GM23338 (cell line): ENCODE results near the gene HLA-DMB. TPM values are rescaled to one million over a fixed set of nuclear protein-coding genes. Genes with fewer than 3 reads are reported as not detected.

Experiments
- ATAC-seq: fragments of 200-7000 bp; cut with Tn5 transposase; 3 replicates; pipeline ENCODE4 v1.9.1; 2020
- DNase-seq: peaks from one replicate; pipeline ENCODE4 v3.0.0-alpha.2; 2015; ENCODE audit warnings: low spot score
- H2AFZ ChIP-seq: fragments of 200-600 bp; sonication (generic); 2 replicates; pipeline ENCODE4 v1.8.0; 2016; ENCODE audit warnings: antibody characterized with exemption, mild to moderate bottlenecking, moderate library complexity
- H3F3A ChIP-seq: fragments of 200-600 bp; sonication (generic); replicated peaks from 2 replicates; pipeline ENCODE4 v1.8.0; 2017; ENCODE audit warnings: antibody characterized with exemption, mixed run types, low read depth
- H3K27ac ChIP-seq: fragments of 200-600 bp; sonication (generic); 2 replicates; pipeline ENCODE4 v1.6.1; 2016; ENCODE audit warnings: low read depth
- H3K27me3 ChIP-seq: fragments of 200-600 bp; sonication (generic); 2 replicates; pipeline ENCODE4 v1.8.0; 2016; ENCODE audit warnings: mild to moderate bottlenecking, mixed run types, moderate library complexity; ENCODE audit not compliant: insufficient read depth
- H3K36me3 ChIP-seq: fragments of 200-600 bp; sonication (generic); 2 replicates; pipeline ENCODE4 v1.8.0; 2016; ENCODE audit warnings: mild to moderate bottlenecking; ENCODE audit not compliant: insufficient read depth
- H3K4me1 ChIP-seq: fragments of 200-600 bp; sonication (generic); 2 replicates; pipeline ENCODE4 v1.8.0; 2016; ENCODE audit warnings: mild to moderate bottlenecking, moderate library complexity; ENCODE audit not compliant: insufficient read depth
- H3K4me2 ChIP-seq: fragments of 200-600 bp; sonication (generic); 2 replicates; pipeline ENCODE4 v1.7.1; 2017; ENCODE audit warnings: mixed run types
- H3K4me3 ChIP-seq: fragments of 200-600 bp; sonication (generic); 2 replicates; pipeline ENCODE4 v1.6.1; 2016; ENCODE audit warnings: mixed run types
- H3K79me2 ChIP-seq: fragments of 200-600 bp; sonication (generic); replicated peaks from 2 replicates; pipeline ENCODE4 v1.8.0; 2017; ENCODE audit warnings: mild to moderate bottlenecking; ENCODE audit not compliant: insufficient read depth
- H3K9me2 ChIP-seq: fragments of 200-600 bp; sonication (generic); 2 replicates; pipeline ENCODE4 v1.8.0; 2017; ENCODE audit not compliant: insufficient read depth
- H4K20me1 ChIP-seq: fragments of 200-600 bp; sonication (generic); replicated peaks from 2 replicates; pipeline ENCODE4 v1.8.0; 2017; ENCODE audit warnings: mild to moderate bottlenecking; ENCODE audit not compliant: insufficient read depth
- H3K27ac Mint-ChIP-seq: 2 replicates; pipeline ENCODE4 v1.8.0; 2020; ENCODE audit warnings: inconsistent platforms, mild to moderate bottlenecking, moderate library complexity, mixed read lengths
- H3K27me3 Mint-ChIP-seq: 3 replicates; pipeline ENCODE4 v1.8.0; 2022; ENCODE audit warnings: low read depth, mild to moderate bottlenecking, moderate library complexity, mixed read lengths, inconsistent platforms; ENCODE audit not compliant: insufficient read depth, poor library complexity
- H3K36me3 Mint-ChIP-seq: 3 replicates; pipeline ENCODE4 v1.8.0; 2021; ENCODE audit warnings: low read depth, mild to moderate bottlenecking, inconsistent platforms, moderate library complexity, mixed read lengths
- H3K4me1 Mint-ChIP-seq: 3 replicates; pipeline ENCODE4 v1.8.0; 2020; ENCODE audit warnings: mild to moderate bottlenecking, inconsistent platforms, mixed read lengths
- H3K4me3 Mint-ChIP-seq: 3 replicates; pipeline ENCODE4 v1.8.0; 2021; ENCODE audit warnings: moderate library complexity, mild to moderate bottlenecking, inconsistent platforms, mixed read lengths
- H3K9me3 Mint-ChIP-seq: 3 replicates; pipeline ENCODE4 v1.8.0; 2020; ENCODE audit warnings: moderate library complexity, mild to moderate bottlenecking, inconsistent platforms, mixed read lengths
- CREB1 ChIP-seq: fragments of 250-450 bp; sonication (Bioruptor Pico); IDR thresholded peaks from 2 replicates; pipeline ENCODE4 v1.5.0; 2020; ENCODE audit warnings: low read depth, mild to moderate bottlenecking, moderate library complexity
- ETS1 ChIP-seq: IDR thresholded peaks from 2 replicates; pipeline ENCODE4 v1.6.1; 2016; ENCODE audit warnings: antibody characterized with exemption
- EZH2 ChIP-seq: fragments of 200-600 bp; sonication (generic); IDR thresholded peaks from one replicate; pipeline ENCODE4 v1.8.0; 2017; ENCODE audit warnings: antibody characterized with exemption, mild to moderate bottlenecking, low read depth; ENCODE audit not compliant: unreplicated experiment
- EZH2phosphoT487 ChIP-seq: fragments of 200-600 bp; sonication (generic); IDR thresholded peaks from one replicate; pipeline ENCODE4 v1.8.1; 2018; ENCODE audit warnings: antibody characterized with exemption; ENCODE audit not compliant: unreplicated experiment
- JUNB ChIP-seq: IDR thresholded peaks from one replicate; pipeline ENCODE4 v1.6.1; 2016; ENCODE audit warnings: antibody characterized with exemption; ENCODE audit not compliant: unreplicated experiment
- NANOG ChIP-seq: IDR thresholded peaks from 2 replicates; pipeline ENCODE4 v1.6.1; 2016; ENCODE audit warnings: antibody characterized with exemption, borderline replicate concordance
- POLR2AphosphoS5 ChIP-seq: IDR thresholded peaks from 2 replicates; pipeline ENCODE4 v1.6.1; 2016; ENCODE audit warnings: antibody characterized with exemption, low read depth
- STAT1 ChIP-seq: IDR thresholded peaks from one replicate; pipeline ENCODE4 v1.6.1; 2016; ENCODE audit warnings: antibody characterized with exemption; ENCODE audit not compliant: unreplicated experiment
- ZNF114 ChIP-seq: fragments of 250-450 bp; sonication (Bioruptor Pico); IDR thresholded peaks from 2 replicates; pipeline ENCODE4 v1.5.0; 2020; ENCODE audit warnings: mild to moderate bottlenecking, moderate library complexity
- ZNF331 ChIP-seq: fragments of 250-450 bp; sonication (Bioruptor Pico); IDR thresholded peaks from 2 replicates; pipeline ENCODE4 v1.5.0; 2020; ENCODE audit warnings: low read depth, mild to moderate bottlenecking, moderate library complexity
- polyA plus RNA-seq: library from polyadenylated mRNA; unstranded; fragments of >200 nt; fragmentation: Nextera tagmentation; extraction: Ambion mirVana; gene quantifications from 2 replicates; pipeline ENCODE4 v1.2.1, GENCODE V29; 2016
- total RNA-seq: library from RNA; depleted of rRNA; stranded (reverse); fragments of >200 nt; shearing (Covaris generic); gene quantifications from 2 replicates; pipeline ENCODE4 v1.2.3, GENCODE V29; 2014
- TF ChIP-seq, protein P1 (sequence below): IDR thresholded peaks from one replicate; pipeline ENCODE4 v1.6.1; 2018; ENCODE audit warnings: antibody characterized with exemption; ENCODE audit not compliant: unreplicated experiment
- TF ChIP-seq, protein P2 (sequence below), 2 experiments: fragments of 200-600 bp in 1 of 2; sonication (generic) in 1 of 2; conservative IDR thresholded peaks; 2 replicates each; pipeline versions ENCODE4 v1.5.1 to v1.6.1; 2016 to 2017; ENCODE audit warnings: antibody characterized with exemption in 2 of 2, low read depth in 2 of 2, mild to moderate bottlenecking in 2 of 2, moderate library complexity in 1 of 2
- TF ChIP-seq, protein P3 (sequence below): fragments of 250-450 bp; sonication (Bioruptor Pico); IDR thresholded peaks from 2 replicates; pipeline ENCODE4 v1.5.0; 2020; ENCODE audit warnings: mild to moderate bottlenecking, moderate library complexity

Gene HLA-DMB
- total and polyA plus RNA-seq, 2 experiments from 2014 or later: 0.70 to 1.6 TPM

- Histone ChIP-seq H3K4me3 (no peak overlapping the region), H3K4me2 (no peak overlapping the region), H4K20me1 (no peaks in the 10 kb centered on the region), H3K4me1 (no peaks in the 10 kb centered on the region), H3K9me2 (no peaks in the 10 kb centered on the region), H3K27ac (no peak overlapping the region), H3K79me2 (no peaks in the 10 kb centered on the region), H3K27me3 (no peaks in the 10 kb centered on the region), H2AFZ (no peak overlapping the region), H3K36me3 (no peaks in the 10 kb centered on the region), H3F3A (no peaks in the 10 kb centered on the region)
- DNase-seq (no peak), ATAC-seq (no peak)
- no peaks in the 10 kb centered on the region for H3K36me3 Mint-ChIP-seq
- no peaks in the 10 kb centered on the region for H3K4me1 Mint-ChIP-seq
- no peak for TF ChIP-seq EZH2phosphoT487
- no peak for TF ChIP-seq STAT1
- no peak for TF ChIP-seq ZNF331 (CRISPR knock-in tag)
- TF ChIP-seq EZH2: no peak
- TF ChIP-seq NANOG: no peak
- TF ChIP-seq, protein P1, sequence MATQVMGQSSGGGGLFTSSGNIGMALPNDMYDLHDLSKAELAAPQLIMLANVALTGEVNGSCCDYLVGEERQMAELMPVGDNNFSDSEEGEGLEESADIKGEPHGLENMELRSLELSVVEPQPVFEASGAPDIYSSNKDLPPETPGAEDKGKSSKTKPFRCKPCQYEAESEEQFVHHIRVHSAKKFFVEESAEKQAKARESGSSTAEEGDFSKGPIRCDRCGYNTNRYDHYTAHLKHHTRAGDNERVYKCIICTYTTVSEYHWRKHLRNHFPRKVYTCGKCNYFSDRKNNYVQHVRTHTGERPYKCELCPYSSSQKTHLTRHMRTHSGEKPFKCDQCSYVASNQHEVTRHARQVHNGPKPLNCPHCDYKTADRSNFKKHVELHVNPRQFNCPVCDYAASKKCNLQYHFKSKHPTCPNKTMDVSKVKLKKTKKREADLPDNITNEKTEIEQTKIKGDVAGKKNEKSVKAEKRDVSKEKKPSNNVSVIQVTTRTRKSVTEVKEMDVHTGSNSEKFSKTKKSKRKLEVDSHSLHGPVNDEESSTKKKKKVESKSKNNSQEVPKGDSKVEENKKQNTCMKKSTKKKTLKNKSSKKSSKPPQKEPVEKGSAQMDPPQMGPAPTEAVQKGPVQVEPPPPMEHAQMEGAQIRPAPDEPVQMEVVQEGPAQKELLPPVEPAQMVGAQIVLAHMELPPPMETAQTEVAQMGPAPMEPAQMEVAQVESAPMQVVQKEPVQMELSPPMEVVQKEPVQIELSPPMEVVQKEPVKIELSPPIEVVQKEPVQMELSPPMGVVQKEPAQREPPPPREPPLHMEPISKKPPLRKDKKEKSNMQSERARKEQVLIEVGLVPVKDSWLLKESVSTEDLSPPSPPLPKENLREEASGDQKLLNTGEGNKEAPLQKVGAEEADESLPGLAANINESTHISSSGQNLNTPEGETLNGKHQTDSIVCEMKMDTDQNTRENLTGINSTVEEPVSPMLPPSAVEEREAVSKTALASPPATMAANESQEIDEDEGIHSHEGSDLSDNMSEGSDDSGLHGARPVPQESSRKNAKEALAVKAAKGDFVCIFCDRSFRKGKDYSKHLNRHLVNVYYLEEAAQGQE: no peak
- TF ChIP-seq, protein P2, sequence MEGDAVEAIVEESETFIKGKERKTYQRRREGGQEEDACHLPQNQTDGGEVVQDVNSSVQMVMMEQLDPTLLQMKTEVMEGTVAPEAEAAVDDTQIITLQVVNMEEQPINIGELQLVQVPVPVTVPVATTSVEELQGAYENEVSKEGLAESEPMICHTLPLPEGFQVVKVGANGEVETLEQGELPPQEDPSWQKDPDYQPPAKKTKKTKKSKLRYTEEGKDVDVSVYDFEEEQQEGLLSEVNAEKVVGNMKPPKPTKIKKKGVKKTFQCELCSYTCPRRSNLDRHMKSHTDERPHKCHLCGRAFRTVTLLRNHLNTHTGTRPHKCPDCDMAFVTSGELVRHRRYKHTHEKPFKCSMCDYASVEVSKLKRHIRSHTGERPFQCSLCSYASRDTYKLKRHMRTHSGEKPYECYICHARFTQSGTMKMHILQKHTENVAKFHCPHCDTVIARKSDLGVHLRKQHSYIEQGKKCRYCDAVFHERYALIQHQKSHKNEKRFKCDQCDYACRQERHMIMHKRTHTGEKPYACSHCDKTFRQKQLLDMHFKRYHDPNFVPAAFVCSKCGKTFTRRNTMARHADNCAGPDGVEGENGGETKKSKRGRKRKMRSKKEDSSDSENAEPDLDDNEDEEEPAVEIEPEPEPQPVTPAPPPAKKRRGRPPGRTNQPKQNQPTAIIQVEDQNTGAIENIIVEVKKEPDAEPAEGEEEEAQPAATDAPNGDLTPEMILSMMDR (conservative IDR thresholded peaks at IDR 0.05; ENCODE audit: low read depth in 2 of 2): no peak
- TF ChIP-seq ETS1: no peak
- no peak for TF ChIP-seq POLR2AphosphoS5
- no peak for TF ChIP-seq CREB1
- TF ChIP-seq, protein P3, sequence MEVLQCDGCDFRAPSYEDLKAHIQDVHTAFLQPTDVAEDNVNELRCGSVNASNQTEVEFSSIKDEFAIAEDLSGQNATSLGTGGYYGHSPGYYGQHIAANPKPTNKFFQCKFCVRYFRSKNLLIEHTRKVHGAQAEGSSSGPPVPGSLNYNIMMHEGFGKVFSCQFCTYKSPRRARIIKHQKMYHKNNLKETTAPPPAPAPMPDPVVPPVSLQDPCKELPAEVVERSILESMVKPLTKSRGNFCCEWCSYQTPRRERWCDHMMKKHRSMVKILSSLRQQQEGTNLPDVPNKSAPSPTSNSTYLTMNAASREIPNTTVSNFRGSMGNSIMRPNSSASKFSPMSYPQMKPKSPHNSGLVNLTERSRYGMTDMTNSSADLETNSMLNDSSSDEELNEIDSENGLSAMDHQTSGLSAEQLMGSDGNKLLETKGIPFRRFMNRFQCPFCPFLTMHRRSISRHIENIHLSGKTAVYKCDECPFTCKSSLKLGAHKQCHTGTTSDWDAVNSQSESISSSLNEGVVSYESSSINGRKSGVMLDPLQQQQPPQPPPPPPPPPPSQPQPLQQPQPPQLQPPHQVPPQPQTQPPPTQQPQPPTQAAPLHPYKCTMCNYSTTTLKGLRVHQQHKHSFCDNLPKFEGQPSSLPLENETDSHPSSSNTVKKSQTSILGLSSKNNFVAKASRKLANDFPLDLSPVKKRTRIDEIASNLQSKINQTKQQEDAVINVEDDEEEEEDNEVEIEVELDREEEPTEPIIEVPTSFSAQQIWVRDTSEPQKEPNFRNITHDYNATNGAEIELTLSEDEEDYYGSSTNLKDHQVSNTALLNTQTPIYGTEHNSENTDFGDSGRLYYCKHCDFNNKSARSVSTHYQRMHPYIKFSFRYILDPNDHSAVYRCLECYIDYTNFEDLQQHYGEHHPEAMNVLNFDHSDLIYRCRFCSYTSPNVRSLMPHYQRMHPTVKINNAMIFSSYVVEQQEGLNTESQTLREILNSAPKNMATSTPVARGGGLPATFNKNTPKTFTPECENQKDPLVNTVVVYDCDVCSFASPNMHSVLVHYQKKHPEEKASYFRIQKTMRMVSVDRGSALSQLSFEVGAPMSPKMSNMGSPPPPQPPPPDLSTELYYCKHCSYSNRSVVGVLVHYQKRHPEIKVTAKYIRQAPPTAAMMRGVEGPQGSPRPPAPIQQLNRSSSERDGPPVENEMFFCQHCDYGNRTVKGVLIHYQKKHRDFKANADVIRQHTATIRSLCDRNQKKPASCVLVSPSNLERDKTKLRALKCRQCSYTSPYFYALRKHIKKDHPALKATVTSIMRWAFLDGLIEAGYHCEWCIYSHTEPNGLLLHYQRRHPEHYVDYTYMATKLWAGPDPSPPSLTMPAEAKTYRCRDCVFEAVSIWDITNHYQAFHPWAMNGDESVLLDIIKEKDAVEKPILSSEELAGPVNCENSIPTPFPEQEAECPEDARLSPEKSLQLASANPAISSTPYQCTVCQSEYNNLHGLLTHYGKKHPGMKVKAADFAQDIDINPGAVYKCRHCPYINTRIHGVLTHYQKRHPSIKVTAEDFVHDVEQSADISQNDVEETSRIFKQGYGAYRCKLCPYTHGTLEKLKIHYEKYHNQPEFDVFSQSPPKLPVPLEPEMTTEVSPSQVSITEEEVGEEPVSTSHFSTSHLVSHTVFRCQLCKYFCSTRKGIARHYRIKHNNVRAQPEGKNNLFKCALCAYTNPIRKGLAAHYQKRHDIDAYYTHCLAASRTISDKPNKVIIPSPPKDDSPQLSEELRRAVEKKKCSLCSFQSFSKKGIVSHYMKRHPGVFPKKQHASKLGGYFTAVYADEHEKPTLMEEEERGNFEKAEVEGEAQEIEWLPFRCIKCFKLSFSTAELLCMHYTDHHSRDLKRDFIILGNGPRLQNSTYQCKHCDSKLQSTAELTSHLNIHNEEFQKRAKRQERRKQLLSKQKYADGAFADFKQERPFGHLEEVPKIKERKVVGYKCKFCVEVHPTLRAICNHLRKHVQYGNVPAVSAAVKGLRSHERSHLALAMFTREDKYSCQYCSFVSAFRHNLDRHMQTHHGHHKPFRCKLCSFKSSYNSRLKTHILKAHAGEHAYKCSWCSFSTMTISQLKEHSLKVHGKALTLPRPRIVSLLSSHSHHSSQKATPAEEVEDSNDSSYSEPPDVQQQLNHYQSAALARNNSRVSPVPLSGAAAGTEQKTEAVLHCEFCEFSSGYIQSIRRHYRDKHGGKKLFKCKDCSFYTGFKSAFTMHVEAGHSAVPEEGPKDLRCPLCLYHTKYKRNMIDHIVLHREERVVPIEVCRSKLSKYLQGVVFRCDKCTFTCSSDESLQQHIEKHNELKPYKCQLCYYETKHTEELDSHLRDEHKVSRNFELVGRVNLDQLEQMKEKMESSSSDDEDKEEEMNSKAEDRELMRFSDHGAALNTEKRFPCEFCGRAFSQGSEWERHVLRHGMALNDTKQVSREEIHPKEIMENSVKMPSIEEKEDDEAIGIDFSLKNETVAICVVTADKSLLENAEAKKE (CRISPR knock-in tag): no peak
- TF ChIP-seq ZNF114: no peak
- no peak for TF ChIP-seq JUNB
- no peaks in the 10 kb centered on the region for H3K9me3 Mint-ChIP-seq
- H3K27me3 Mint-ChIP-seq: no peaks in the 10 kb centered on the region
- H3K4me3 Mint-ChIP-seq: no peak overlapping the region
- no peak overlapping the region for H3K27ac Mint-ChIP-seq
These were observed 34.3 kb downstream of the HLA-DMB start for GRCh38 chr6:32906539-32906938.
